ENCODE data around the gene EFCAB6.

- TF ChIP-seq ZBTB3 (CRISPR knock-in tag; IDR thresholded peaks at IDR 0.05; ENCODE audit: borderline replicate concordance, low read depth) (no peak), CTCF (CRISPR knock-in tag; IDR thresholded peaks at IDR 0.05) (no peak), ZNF326 (CRISPR knock-in tag; IDR thresholded peaks at IDR 0.05; ENCODE audit: borderline replicate concordance) (no peak), JUNB (CRISPR knock-in tag; IDR thresholded peaks at IDR 0.05; ENCODE audit: borderline replicate concordance) (no peak), POLR2AphosphoS5 (IDR thresholded peaks at IDR 0.05; ENCODE audit: low read depth, low read length) (no peak), NFE2 (CRISPR knock-in tag; IDR thresholded peaks at IDR 0.05) (no peak), GTF2F1 (IDR thresholded peaks at IDR 0.05; ENCODE audit: low read length) (no peak), ZBTB7A (CRISPR knock-in tag; IDR thresholded peaks at IDR 0.05) (no peak), ZKSCAN5 (CRISPR knock-in tag; IDR thresholded peaks at IDR 0.05) (no peak), ZNF7 (CRISPR knock-in tag; IDR thresholded peaks at IDR 0.05) (no peak)
These were observed 186.9 kb downstream of the EFCAB6 start for GRCh38 chr22:43625242-43625641.

All from HepG2 (cell line).